IMR-90 (cell line): ENCODE measurements around the gene SRRD. TPM values are rescaled to one million over a fixed set of nuclear protein-coding genes. Genes with fewer than 3 reads are reported as not detected.

Experiments
- ATAC-seq: fragments of 200-7000 bp; cut with Tn5 transposase; 2 replicates; pipeline ENCODE4 v1.9.1; 2020; ENCODE audit warnings: low read depth, mild to moderate bottlenecking, moderate library complexity
- BruUV-seq: library from RNA; stranded (reverse); fragments of 400-500 nt; replicated peaks from 2 replicates; lab custom pipeline; 2021; lab: Mats Ljungman, UMichigan
- CTCF ChIA-PET: fragments of 300-600 bp; formaldehyde crosslinking; extraction: SDS; loops from one replicate; lab custom pipeline; 2021; ENCODE audit warnings: antibody characterized with exemption; lab: Yijun Ruan, JAX
- POLR2A ChIA-PET: fragments of 300-600 bp; sonication (Branson Sonifier 250); formaldehyde crosslinking; loops from one replicate; lab custom pipeline; 2022; ENCODE audit warnings: antibody characterized with exemption; ENCODE audit not compliant: unreplicated experiment; lab: Charles Lee
- DNase-seq: peaks from one replicate; pipeline ENCODE4 v3.0.0; 2013
- H2AFZ ChIP-seq: replicated peaks from 2 replicates; pipeline ENCODE3; 2013; ENCODE audit warnings: low read length, mild to moderate bottlenecking; ENCODE audit not compliant: poor library complexity
- H2AK5ac ChIP-seq: 2 replicates; pipeline ENCODE4 v1.6.1; 2013; ENCODE audit warnings: low read depth, low read length, inconsistent platforms
- H2AK9ac ChIP-seq: replicated peaks from 2 replicates; pipeline ENCODE3; 2013; ENCODE audit warnings: mild to moderate bottlenecking, low read depth, low read length, moderate library complexity; ENCODE audit not compliant: poor library complexity
- H2BK120ac ChIP-seq: 2 replicates; pipeline ENCODE4 v1.6.1; 2013; ENCODE audit warnings: low read depth, low read length, inconsistent platforms
- H2BK15ac ChIP-seq: 3 replicates; pipeline ENCODE4 v1.6.1; 2013; ENCODE audit warnings: low read depth, low read length, inconsistent platforms
- H2BK20ac ChIP-seq: 2 replicates; pipeline ENCODE4 v1.6.1; 2013; ENCODE audit warnings: low read depth, mild to moderate bottlenecking, inconsistent platforms, low read length, moderate library complexity
- H2BK5ac ChIP-seq: 2 replicates; pipeline ENCODE4 v1.6.1; 2013; ENCODE audit warnings: mild to moderate bottlenecking, low read depth, low read length, inconsistent platforms; ENCODE audit not compliant: poor library complexity, severe bottlenecking
- H3K14ac ChIP-seq: replicated peaks from 2 replicates; pipeline ENCODE4 v1.6.1; 2013; ENCODE audit warnings: low read depth, low read length, inconsistent platforms
- H3K18ac ChIP-seq: 2 replicates; pipeline ENCODE4 v1.6.1; 2013; ENCODE audit warnings: low read depth, low read length, control low read depth
- H3K23ac ChIP-seq: 2 replicates; pipeline ENCODE4 v1.6.1; 2013; ENCODE audit warnings: low read depth, low read length, inconsistent platforms
- H3K27ac ChIP-seq: 2 replicates; pipeline ENCODE4 v1.5.1; 2013; ENCODE audit warnings: mild to moderate bottlenecking, control low read depth, low read length; ENCODE audit not compliant: insufficient read depth
- H3K27me3 ChIP-seq: 2 replicates; pipeline ENCODE4 v1.6.1; 2013; ENCODE audit warnings: low read length; ENCODE audit not compliant: control insufficient read depth, insufficient read depth
- H3K36me3 ChIP-seq: 2 replicates; pipeline ENCODE4 v1.6.1; 2013; ENCODE audit warnings: low read length, mixed read lengths; ENCODE audit not compliant: control insufficient read depth, insufficient read depth
- H3K4ac ChIP-seq: 2 replicates; pipeline ENCODE4 v1.6.1; 2013; ENCODE audit warnings: low read depth, low read length, inconsistent platforms
- H3K4me1 ChIP-seq: 2 replicates; pipeline ENCODE4 v1.6.1; 2013; ENCODE audit warnings: low read length, mixed read lengths; ENCODE audit not compliant: control insufficient read depth, insufficient read depth
- H3K4me2 ChIP-seq: 2 replicates; pipeline ENCODE4 v1.6.1; 2013; ENCODE audit warnings: low read depth, mild to moderate bottlenecking, control low read depth, low read length, moderate library complexity
- H3K4me3 ChIP-seq: 2 replicates; pipeline ENCODE4 v1.5.1; 2013; ENCODE audit warnings: low read depth, mild to moderate bottlenecking, control low read depth, low read length, moderate library complexity; ENCODE audit not compliant: insufficient read depth
- H3K56ac ChIP-seq: 2 replicates; pipeline ENCODE4 v1.6.1; 2013; ENCODE audit warnings: low read length, inconsistent platforms; ENCODE audit not compliant: insufficient read depth; ENCODE audit errors: extremely low read depth
- H3K79me1 ChIP-seq, 2 experiments: 2 replicates each; pipeline ENCODE4 v1.6.1; 2013; ENCODE audit warnings: low read length in 2 of 2, inconsistent platforms in 1 of 2, low read depth in 1 of 2
- H3K9ac ChIP-seq: 2 replicates; pipeline ENCODE4 v1.6.1; 2013; ENCODE audit warnings: low read depth, low read length, control low read depth
- H3K9me1 ChIP-seq: 2 replicates; pipeline ENCODE4 v1.6.1; 2013; ENCODE audit warnings: low read length, inconsistent platforms; ENCODE audit not compliant: insufficient read depth
- H3K9me3 ChIP-seq: 2 replicates; pipeline ENCODE4 v1.6.1; 2013; ENCODE audit warnings: low read length; ENCODE audit not compliant: control insufficient read depth, insufficient read depth
- H4K20me1 ChIP-seq: 2 replicates; pipeline ENCODE4 v1.6.1; 2013; ENCODE audit warnings: low read length, inconsistent platforms; ENCODE audit not compliant: insufficient read depth
- H4K5ac ChIP-seq: 2 replicates; pipeline ENCODE4 v1.6.1; 2013; ENCODE audit warnings: mild to moderate bottlenecking, low read depth, low read length, control low read depth
- H4K8ac ChIP-seq, 2 experiments: 2 replicates each; pipeline ENCODE4 v1.6.1; 2013; ENCODE audit warnings: low read depth in 2 of 2, low read length in 2 of 2, control low read depth in 1 of 2, inconsistent platforms in 1 of 2
- H4K91ac ChIP-seq: 2 replicates; pipeline ENCODE4 v1.6.1; 2013; ENCODE audit warnings: low read depth, low read length, inconsistent platforms; ENCODE audit not compliant: insufficient read depth
- BHLHE40 ChIP-seq: fragments of 150-350 bp; IDR thresholded peaks from 2 replicates; pipeline ENCODE4 v1.6.1; 2016; ENCODE audit warnings: mild to moderate bottlenecking, low read depth, low read length
- CHD1 ChIP-seq: IDR thresholded peaks from 2 replicates; pipeline ENCODE4 v1.6.1; 2012; ENCODE audit warnings: low read depth, low read length, improper control_type of control experiment
- FOS ChIP-seq: fragments of 150-350 bp; IDR thresholded peaks from 2 replicates; pipeline ENCODE4 v1.6.1; 2016; ENCODE audit warnings: low read depth, low read length
- NFE2L2 ChIP-seq: fragments of 150-350 bp; IDR thresholded peaks from 2 replicates; pipeline ENCODE4 v1.6.1; 2016; ENCODE audit warnings: low read depth, mild to moderate bottlenecking, low read length
- RCOR1 ChIP-seq: IDR thresholded peaks from 2 replicates; pipeline ENCODE4 v1.6.1; 2012; ENCODE audit warnings: mild to moderate bottlenecking, low read length, improper control_type of control experiment; ENCODE audit not compliant: insufficient replicate concordance
- WGBS, 2 experiments: methylation state at CpG; one replicate each; pipeline versions ENCODE4 v1.1.5 to v1.1.7; 2013; ENCODE audit warnings: missing lambda C conversion rate in 2 of 2; ENCODE audit not compliant: insufficient read length in 1 of 2; ENCODE audit errors: extremely low coverage in 2 of 2; 5-methylcytosine and 5-hydroxymethylcytosine counted together
- dilution Hi-C: fragments of 300-500 bp; cut with HindIII; formaldehyde crosslinking; loops from one replicate; pipeline ENCODE4 v1.14.3; 2018; ENCODE audit warnings: low sequenced_read_pairs; ENCODE audit not compliant: unreplicated experiment
- in situ Hi-C: fragments of 300-500 bp; cut with MboI; formaldehyde crosslinking; loops from 3 replicates; pipeline ENCODE4 v1.14.3; 2019; ENCODE audit warnings: low sequenced_read_pairs, inconsistent platforms, mixed read lengths
- intact Hi-C: fragments of 100-400 bp; cut with micrococcal nuclease; formaldehyde crosslinking; loops from 2 replicates; pipeline ENCODE4 v1.10.0; 2022
- polyA plus RNA-seq, 3 experiments: library from polyadenylated mRNA; depleted of rRNA; stranded (reverse); fragments of >200 nt; gene quantifications; 2 replicates each; pipeline ENCODE4 v1.2.3, GENCODE V29; 2012; ENCODE audit warnings: low replicate concordance in 1 of 3
- total RNA-seq: library from RNA; depleted of rRNA; stranded (reverse); fragments of >200 nt; gene quantifications from 2 replicates; pipeline ENCODE4 v1.2.3, GENCODE V29; 2012

Gene SRRD
- total and polyA plus RNA-seq, 2 of the 4 experiments (the other 2 are of a cell fraction): 18.3 to 24.0 TPM

DNA sequence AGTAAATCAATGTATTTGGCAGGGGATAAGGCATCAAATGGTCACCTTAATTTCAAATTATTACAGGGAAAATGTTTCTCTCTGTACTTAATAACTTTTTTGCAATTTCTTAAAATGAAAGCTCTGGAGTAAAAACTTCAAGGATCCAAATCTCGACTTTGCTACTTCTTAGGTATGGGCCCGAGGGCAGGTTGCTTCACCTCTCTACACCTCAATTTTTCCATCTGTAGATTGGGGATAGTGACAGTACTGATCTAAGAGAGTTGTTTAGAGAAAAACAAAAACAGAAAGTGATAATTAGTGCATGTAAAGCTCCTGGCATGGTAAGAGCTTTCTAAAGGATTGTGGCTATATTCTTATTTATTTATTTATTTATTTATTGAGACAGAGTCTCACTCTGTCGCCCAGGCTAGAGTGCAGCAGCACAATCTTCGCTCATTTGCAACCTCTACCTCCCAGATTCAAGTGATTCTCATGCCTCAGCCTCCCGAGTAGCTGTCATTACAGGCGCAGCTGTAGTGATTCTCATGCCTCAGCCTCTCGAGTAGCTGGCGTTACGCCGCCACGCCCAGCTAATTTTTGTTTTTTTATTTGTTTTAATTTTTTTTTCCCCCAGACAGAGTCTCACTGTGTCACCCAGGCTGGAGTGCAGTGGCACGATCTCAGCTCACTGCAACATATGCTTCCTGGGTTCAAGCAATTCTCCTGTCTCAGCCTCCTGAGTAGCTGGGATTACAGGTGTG, 30.9 kb downstream of the SRRD start:
- Histone ChIP-seq H3K79me1 (peaks cover 26 to 34% of the 10 kb centered on the region in 2 experiments), H3K4me1 (peaks cover 2% of the 10 kb centered on the region), H3K4me3 (no peak overlapping the region), H4K20me1 (peaks cover 3% of the 10 kb centered on the region; the same call in 1 of the 2 replicates), H3K27ac (no peak overlapping the region), H4K91ac (no peak overlapping the region), H3K56ac (no peak overlapping the region), H2AFZ (no peak overlapping the region), H2AK9ac (no peak overlapping the region), H2BK120ac (no peak overlapping the region), H2AK5ac (no peak overlapping the region), H3K27me3 (no peaks in the 10 kb centered on the region), H2BK20ac (no peak overlapping the region), H3K9me1 (peaks cover 2% of the 10 kb centered on the region), H3K4me2 (no peak overlapping the region), H3K4ac (no peak overlapping the region), H4K5ac (no peak overlapping the region; the same call in 1 of the 2 replicates), H3K9me3 (no peaks in the 10 kb centered on the region), H4K8ac (peak overlapping the region in 1 of 2 experiments; percentile 12; a peak in 1 of 4 replicates), H3K23ac (no peak overlapping the region), H3K36me3 (peaks cover 5% of the 10 kb centered on the region), H3K9ac (no peak overlapping the region), H3K14ac (no peak overlapping the region), H3K18ac (no peak overlapping the region), H2BK15ac (no peak overlapping the region), H2BK5ac (no peak overlapping the region)
- ChIA-PET CTCF (no interaction called here), POLR2A (no interaction called here)
- no peak for TF ChIP-seq NFE2L2
- TF ChIP-seq RCOR1: no peak
- no peak for TF ChIP-seq BHLHE40
- no peak for TF ChIP-seq CHD1
- no peak for TF ChIP-seq FOS
- in situ Hi-C loops (no loop called here), intact Hi-C loops (loop anchor here (5.0 kb wide), 1 partner anchor 73 kb away; no protein-coding TSS in a partner anchor), dilution Hi-C loops (no loop called here)
- no TSS peak for BruUV-seq
- ATAC-seq (no peak), DNase-seq (no peak)
- no CpG with 5 or more reads among the region's 12 CpGs for WGBS, 2 experiments
